GM23338 (cell line): Measurements from ENCODE around the gene DHRSX. TPM values are rescaled to one million over a fixed set of nuclear protein-coding genes. Genes with fewer than 3 reads are reported as not detected.

Experiments
- ATAC-seq: fragments of 200-7000 bp; cut with Tn5 transposase; 3 replicates; pipeline ENCODE4 v1.9.1; 2020
- DNase-seq: peaks from one replicate; pipeline ENCODE4 v3.0.0-alpha.2; 2015; ENCODE audit warnings: low spot score
- H2AFZ ChIP-seq: fragments of 200-600 bp; sonication (generic); 2 replicates; pipeline ENCODE4 v1.8.0; 2016; ENCODE audit warnings: antibody characterized with exemption, mild to moderate bottlenecking, moderate library complexity
- H3F3A ChIP-seq: fragments of 200-600 bp; sonication (generic); replicated peaks from 2 replicates; pipeline ENCODE4 v1.8.0; 2017; ENCODE audit warnings: antibody characterized with exemption, mixed run types, low read depth
- H3K27ac ChIP-seq: fragments of 200-600 bp; sonication (generic); 2 replicates; pipeline ENCODE4 v1.6.1; 2016; ENCODE audit warnings: low read depth
- H3K27me3 ChIP-seq: fragments of 200-600 bp; sonication (generic); 2 replicates; pipeline ENCODE4 v1.8.0; 2016; ENCODE audit warnings: mild to moderate bottlenecking, mixed run types, moderate library complexity; ENCODE audit not compliant: insufficient read depth
- H3K36me3 ChIP-seq: fragments of 200-600 bp; sonication (generic); 2 replicates; pipeline ENCODE4 v1.8.0; 2016; ENCODE audit warnings: mild to moderate bottlenecking; ENCODE audit not compliant: insufficient read depth
- H3K4me1 ChIP-seq: fragments of 200-600 bp; sonication (generic); 2 replicates; pipeline ENCODE4 v1.8.0; 2016; ENCODE audit warnings: mild to moderate bottlenecking, moderate library complexity; ENCODE audit not compliant: insufficient read depth
- H3K4me2 ChIP-seq: fragments of 200-600 bp; sonication (generic); 2 replicates; pipeline ENCODE4 v1.7.1; 2017; ENCODE audit warnings: mixed run types
- H3K4me3 ChIP-seq: fragments of 200-600 bp; sonication (generic); 2 replicates; pipeline ENCODE4 v1.6.1; 2016; ENCODE audit warnings: mixed run types
- H3K79me2 ChIP-seq: fragments of 200-600 bp; sonication (generic); replicated peaks from 2 replicates; pipeline ENCODE4 v1.8.0; 2017; ENCODE audit warnings: mild to moderate bottlenecking; ENCODE audit not compliant: insufficient read depth
- H3K9me2 ChIP-seq: fragments of 200-600 bp; sonication (generic); 2 replicates; pipeline ENCODE4 v1.8.0; 2017; ENCODE audit not compliant: insufficient read depth
- H4K20me1 ChIP-seq: fragments of 200-600 bp; sonication (generic); replicated peaks from 2 replicates; pipeline ENCODE4 v1.8.0; 2017; ENCODE audit warnings: mild to moderate bottlenecking; ENCODE audit not compliant: insufficient read depth
- H3K27ac Mint-ChIP-seq: 2 replicates; pipeline ENCODE4 v1.8.0; 2020; ENCODE audit warnings: inconsistent platforms, mild to moderate bottlenecking, moderate library complexity, mixed read lengths
- H3K27me3 Mint-ChIP-seq: 3 replicates; pipeline ENCODE4 v1.8.0; 2022; ENCODE audit warnings: low read depth, mild to moderate bottlenecking, moderate library complexity, mixed read lengths, inconsistent platforms; ENCODE audit not compliant: insufficient read depth, poor library complexity
- H3K36me3 Mint-ChIP-seq: 3 replicates; pipeline ENCODE4 v1.8.0; 2021; ENCODE audit warnings: low read depth, mild to moderate bottlenecking, inconsistent platforms, moderate library complexity, mixed read lengths
- H3K4me1 Mint-ChIP-seq: 3 replicates; pipeline ENCODE4 v1.8.0; 2020; ENCODE audit warnings: mild to moderate bottlenecking, inconsistent platforms, mixed read lengths
- H3K4me3 Mint-ChIP-seq: 3 replicates; pipeline ENCODE4 v1.8.0; 2021; ENCODE audit warnings: moderate library complexity, mild to moderate bottlenecking, inconsistent platforms, mixed read lengths
- H3K9me3 Mint-ChIP-seq: 3 replicates; pipeline ENCODE4 v1.8.0; 2020; ENCODE audit warnings: moderate library complexity, mild to moderate bottlenecking, inconsistent platforms, mixed read lengths
- CREB1 ChIP-seq: fragments of 250-450 bp; sonication (Bioruptor Pico); IDR thresholded peaks from 2 replicates; pipeline ENCODE4 v1.5.0; 2020; ENCODE audit warnings: low read depth, mild to moderate bottlenecking, moderate library complexity
- EZH2 ChIP-seq: fragments of 200-600 bp; sonication (generic); IDR thresholded peaks from one replicate; pipeline ENCODE4 v1.8.0; 2017; ENCODE audit warnings: antibody characterized with exemption, mild to moderate bottlenecking, low read depth; ENCODE audit not compliant: unreplicated experiment
- EZH2phosphoT487 ChIP-seq: fragments of 200-600 bp; sonication (generic); IDR thresholded peaks from one replicate; pipeline ENCODE4 v1.8.1; 2018; ENCODE audit warnings: antibody characterized with exemption; ENCODE audit not compliant: unreplicated experiment
- JUNB ChIP-seq: IDR thresholded peaks from one replicate; pipeline ENCODE4 v1.6.1; 2016; ENCODE audit warnings: antibody characterized with exemption; ENCODE audit not compliant: unreplicated experiment
- NANOG ChIP-seq: IDR thresholded peaks from 2 replicates; pipeline ENCODE4 v1.6.1; 2016; ENCODE audit warnings: antibody characterized with exemption, borderline replicate concordance
- POLR2AphosphoS5 ChIP-seq: IDR thresholded peaks from 2 replicates; pipeline ENCODE4 v1.6.1; 2016; ENCODE audit warnings: antibody characterized with exemption, low read depth
- STAT1 ChIP-seq: IDR thresholded peaks from one replicate; pipeline ENCODE4 v1.6.1; 2016; ENCODE audit warnings: antibody characterized with exemption; ENCODE audit not compliant: unreplicated experiment
- ZNF114 ChIP-seq: fragments of 250-450 bp; sonication (Bioruptor Pico); IDR thresholded peaks from 2 replicates; pipeline ENCODE4 v1.5.0; 2020; ENCODE audit warnings: mild to moderate bottlenecking, moderate library complexity
- ZNF331 ChIP-seq: fragments of 250-450 bp; sonication (Bioruptor Pico); IDR thresholded peaks from 2 replicates; pipeline ENCODE4 v1.5.0; 2020; ENCODE audit warnings: low read depth, mild to moderate bottlenecking, moderate library complexity
- polyA plus RNA-seq: library from polyadenylated mRNA; unstranded; fragments of >200 nt; fragmentation: Nextera tagmentation; extraction: Ambion mirVana; gene quantifications from 2 replicates; pipeline ENCODE4 v1.2.1, GENCODE V29; 2016
- total RNA-seq: library from RNA; depleted of rRNA; stranded (reverse); fragments of >200 nt; shearing (Covaris generic); gene quantifications from 2 replicates; pipeline ENCODE4 v1.2.3, GENCODE V29; 2014
- TF ChIP-seq, protein P1 (sequence below): IDR thresholded peaks from one replicate; pipeline ENCODE4 v1.6.1; 2018; ENCODE audit warnings: antibody characterized with exemption; ENCODE audit not compliant: unreplicated experiment
- TF ChIP-seq, protein P2 (sequence below), 2 experiments: fragments of 200-600 bp in 1 of 2; sonication (generic) in 1 of 2; conservative IDR thresholded peaks; 2 replicates each; pipeline versions ENCODE4 v1.5.1 to v1.6.1; 2016 to 2017; ENCODE audit warnings: antibody characterized with exemption in 2 of 2, low read depth in 2 of 2, mild to moderate bottlenecking in 2 of 2, moderate library complexity in 1 of 2
- TF ChIP-seq, protein P3 (sequence below): fragments of 250-450 bp; sonication (Bioruptor Pico); IDR thresholded peaks from 2 replicates; pipeline ENCODE4 v1.5.0; 2020; ENCODE audit warnings: mild to moderate bottlenecking, moderate library complexity
- TF ChIP-seq, protein P4 (sequence below): IDR thresholded peaks from 2 replicates; pipeline ENCODE4 v1.6.1; 2016; ENCODE audit warnings: antibody characterized with exemption

DHRSX gene
- total and polyA plus RNA-seq, 2 experiments from 2014 or later: 33.9 to 43.0 TPM

DNA sequence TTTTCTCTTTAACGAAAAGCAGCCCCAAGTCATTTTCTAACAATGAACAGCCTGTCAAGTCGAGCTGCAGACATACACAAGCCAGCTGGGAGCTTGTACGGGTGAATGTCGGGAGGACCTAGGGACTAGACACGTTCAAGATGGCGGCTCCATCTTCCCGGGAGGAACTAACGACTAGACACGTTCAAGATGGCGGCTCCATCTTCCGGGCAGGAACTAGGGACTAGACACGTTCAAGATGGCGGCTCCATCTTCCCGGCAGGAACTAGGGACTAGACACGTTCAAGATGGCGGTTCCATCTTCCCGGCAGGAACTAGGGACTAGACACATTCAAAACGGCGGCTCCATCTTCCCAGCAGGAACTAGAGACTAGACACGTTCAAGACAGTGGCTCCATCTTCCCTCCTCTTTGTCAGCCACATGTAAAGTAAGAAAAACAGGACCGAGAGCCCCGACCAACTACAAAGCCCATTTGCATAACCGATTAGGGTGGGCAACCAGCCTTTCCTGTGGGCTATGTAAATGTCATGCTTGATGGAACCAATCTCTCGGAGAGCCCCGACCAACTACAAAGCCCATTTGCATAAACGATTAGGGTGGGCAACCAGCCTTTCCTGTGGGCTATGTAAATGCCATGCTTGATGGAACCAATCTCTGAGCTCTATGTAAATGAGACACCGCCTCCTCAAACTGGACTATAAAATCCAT is 175.5 kb downstream of the DHRSX start:
- Histone ChIP-seq H3K4me2 (no peak overlapping the region), H4K20me1 (no peaks in the 10 kb centered on the region), H3K79me2 (no peaks in the 10 kb centered on the region; the same call in 1 of the 2 replicates), H2AFZ (no peak overlapping the region), H3F3A (no peaks in the 10 kb centered on the region), H3K4me1 (no peaks in the 10 kb centered on the region), H3K36me3 (no peaks in the 10 kb centered on the region), H3K27me3 (no peaks in the 10 kb centered on the region), H3K27ac (no peak overlapping the region), H3K9me2 (peaks cover 7% of the 10 kb centered on the region; the same call in 1 of the 2 replicates), H3K4me3 (no peak overlapping the region)
- TF ChIP-seq ZNF331 (CRISPR knock-in tag) (no peak), JUNB (no peak), ZNF114 (no peak), POLR2AphosphoS5 (no peak), CREB1 (no peak), STAT1 (no peak), NANOG (no peak), EZH2phosphoT487 (no peak), EZH2 (no peak)
- TF ChIP-seq, protein P1, sequence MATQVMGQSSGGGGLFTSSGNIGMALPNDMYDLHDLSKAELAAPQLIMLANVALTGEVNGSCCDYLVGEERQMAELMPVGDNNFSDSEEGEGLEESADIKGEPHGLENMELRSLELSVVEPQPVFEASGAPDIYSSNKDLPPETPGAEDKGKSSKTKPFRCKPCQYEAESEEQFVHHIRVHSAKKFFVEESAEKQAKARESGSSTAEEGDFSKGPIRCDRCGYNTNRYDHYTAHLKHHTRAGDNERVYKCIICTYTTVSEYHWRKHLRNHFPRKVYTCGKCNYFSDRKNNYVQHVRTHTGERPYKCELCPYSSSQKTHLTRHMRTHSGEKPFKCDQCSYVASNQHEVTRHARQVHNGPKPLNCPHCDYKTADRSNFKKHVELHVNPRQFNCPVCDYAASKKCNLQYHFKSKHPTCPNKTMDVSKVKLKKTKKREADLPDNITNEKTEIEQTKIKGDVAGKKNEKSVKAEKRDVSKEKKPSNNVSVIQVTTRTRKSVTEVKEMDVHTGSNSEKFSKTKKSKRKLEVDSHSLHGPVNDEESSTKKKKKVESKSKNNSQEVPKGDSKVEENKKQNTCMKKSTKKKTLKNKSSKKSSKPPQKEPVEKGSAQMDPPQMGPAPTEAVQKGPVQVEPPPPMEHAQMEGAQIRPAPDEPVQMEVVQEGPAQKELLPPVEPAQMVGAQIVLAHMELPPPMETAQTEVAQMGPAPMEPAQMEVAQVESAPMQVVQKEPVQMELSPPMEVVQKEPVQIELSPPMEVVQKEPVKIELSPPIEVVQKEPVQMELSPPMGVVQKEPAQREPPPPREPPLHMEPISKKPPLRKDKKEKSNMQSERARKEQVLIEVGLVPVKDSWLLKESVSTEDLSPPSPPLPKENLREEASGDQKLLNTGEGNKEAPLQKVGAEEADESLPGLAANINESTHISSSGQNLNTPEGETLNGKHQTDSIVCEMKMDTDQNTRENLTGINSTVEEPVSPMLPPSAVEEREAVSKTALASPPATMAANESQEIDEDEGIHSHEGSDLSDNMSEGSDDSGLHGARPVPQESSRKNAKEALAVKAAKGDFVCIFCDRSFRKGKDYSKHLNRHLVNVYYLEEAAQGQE: no peak
- TF ChIP-seq, protein P2, sequence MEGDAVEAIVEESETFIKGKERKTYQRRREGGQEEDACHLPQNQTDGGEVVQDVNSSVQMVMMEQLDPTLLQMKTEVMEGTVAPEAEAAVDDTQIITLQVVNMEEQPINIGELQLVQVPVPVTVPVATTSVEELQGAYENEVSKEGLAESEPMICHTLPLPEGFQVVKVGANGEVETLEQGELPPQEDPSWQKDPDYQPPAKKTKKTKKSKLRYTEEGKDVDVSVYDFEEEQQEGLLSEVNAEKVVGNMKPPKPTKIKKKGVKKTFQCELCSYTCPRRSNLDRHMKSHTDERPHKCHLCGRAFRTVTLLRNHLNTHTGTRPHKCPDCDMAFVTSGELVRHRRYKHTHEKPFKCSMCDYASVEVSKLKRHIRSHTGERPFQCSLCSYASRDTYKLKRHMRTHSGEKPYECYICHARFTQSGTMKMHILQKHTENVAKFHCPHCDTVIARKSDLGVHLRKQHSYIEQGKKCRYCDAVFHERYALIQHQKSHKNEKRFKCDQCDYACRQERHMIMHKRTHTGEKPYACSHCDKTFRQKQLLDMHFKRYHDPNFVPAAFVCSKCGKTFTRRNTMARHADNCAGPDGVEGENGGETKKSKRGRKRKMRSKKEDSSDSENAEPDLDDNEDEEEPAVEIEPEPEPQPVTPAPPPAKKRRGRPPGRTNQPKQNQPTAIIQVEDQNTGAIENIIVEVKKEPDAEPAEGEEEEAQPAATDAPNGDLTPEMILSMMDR (conservative IDR thresholded peaks at IDR 0.05; ENCODE audit: low read depth in 2 of 2): no peak
- TF ChIP-seq, protein P3, sequence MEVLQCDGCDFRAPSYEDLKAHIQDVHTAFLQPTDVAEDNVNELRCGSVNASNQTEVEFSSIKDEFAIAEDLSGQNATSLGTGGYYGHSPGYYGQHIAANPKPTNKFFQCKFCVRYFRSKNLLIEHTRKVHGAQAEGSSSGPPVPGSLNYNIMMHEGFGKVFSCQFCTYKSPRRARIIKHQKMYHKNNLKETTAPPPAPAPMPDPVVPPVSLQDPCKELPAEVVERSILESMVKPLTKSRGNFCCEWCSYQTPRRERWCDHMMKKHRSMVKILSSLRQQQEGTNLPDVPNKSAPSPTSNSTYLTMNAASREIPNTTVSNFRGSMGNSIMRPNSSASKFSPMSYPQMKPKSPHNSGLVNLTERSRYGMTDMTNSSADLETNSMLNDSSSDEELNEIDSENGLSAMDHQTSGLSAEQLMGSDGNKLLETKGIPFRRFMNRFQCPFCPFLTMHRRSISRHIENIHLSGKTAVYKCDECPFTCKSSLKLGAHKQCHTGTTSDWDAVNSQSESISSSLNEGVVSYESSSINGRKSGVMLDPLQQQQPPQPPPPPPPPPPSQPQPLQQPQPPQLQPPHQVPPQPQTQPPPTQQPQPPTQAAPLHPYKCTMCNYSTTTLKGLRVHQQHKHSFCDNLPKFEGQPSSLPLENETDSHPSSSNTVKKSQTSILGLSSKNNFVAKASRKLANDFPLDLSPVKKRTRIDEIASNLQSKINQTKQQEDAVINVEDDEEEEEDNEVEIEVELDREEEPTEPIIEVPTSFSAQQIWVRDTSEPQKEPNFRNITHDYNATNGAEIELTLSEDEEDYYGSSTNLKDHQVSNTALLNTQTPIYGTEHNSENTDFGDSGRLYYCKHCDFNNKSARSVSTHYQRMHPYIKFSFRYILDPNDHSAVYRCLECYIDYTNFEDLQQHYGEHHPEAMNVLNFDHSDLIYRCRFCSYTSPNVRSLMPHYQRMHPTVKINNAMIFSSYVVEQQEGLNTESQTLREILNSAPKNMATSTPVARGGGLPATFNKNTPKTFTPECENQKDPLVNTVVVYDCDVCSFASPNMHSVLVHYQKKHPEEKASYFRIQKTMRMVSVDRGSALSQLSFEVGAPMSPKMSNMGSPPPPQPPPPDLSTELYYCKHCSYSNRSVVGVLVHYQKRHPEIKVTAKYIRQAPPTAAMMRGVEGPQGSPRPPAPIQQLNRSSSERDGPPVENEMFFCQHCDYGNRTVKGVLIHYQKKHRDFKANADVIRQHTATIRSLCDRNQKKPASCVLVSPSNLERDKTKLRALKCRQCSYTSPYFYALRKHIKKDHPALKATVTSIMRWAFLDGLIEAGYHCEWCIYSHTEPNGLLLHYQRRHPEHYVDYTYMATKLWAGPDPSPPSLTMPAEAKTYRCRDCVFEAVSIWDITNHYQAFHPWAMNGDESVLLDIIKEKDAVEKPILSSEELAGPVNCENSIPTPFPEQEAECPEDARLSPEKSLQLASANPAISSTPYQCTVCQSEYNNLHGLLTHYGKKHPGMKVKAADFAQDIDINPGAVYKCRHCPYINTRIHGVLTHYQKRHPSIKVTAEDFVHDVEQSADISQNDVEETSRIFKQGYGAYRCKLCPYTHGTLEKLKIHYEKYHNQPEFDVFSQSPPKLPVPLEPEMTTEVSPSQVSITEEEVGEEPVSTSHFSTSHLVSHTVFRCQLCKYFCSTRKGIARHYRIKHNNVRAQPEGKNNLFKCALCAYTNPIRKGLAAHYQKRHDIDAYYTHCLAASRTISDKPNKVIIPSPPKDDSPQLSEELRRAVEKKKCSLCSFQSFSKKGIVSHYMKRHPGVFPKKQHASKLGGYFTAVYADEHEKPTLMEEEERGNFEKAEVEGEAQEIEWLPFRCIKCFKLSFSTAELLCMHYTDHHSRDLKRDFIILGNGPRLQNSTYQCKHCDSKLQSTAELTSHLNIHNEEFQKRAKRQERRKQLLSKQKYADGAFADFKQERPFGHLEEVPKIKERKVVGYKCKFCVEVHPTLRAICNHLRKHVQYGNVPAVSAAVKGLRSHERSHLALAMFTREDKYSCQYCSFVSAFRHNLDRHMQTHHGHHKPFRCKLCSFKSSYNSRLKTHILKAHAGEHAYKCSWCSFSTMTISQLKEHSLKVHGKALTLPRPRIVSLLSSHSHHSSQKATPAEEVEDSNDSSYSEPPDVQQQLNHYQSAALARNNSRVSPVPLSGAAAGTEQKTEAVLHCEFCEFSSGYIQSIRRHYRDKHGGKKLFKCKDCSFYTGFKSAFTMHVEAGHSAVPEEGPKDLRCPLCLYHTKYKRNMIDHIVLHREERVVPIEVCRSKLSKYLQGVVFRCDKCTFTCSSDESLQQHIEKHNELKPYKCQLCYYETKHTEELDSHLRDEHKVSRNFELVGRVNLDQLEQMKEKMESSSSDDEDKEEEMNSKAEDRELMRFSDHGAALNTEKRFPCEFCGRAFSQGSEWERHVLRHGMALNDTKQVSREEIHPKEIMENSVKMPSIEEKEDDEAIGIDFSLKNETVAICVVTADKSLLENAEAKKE (CRISPR knock-in tag): no peak
- TF ChIP-seq, protein P4, sequence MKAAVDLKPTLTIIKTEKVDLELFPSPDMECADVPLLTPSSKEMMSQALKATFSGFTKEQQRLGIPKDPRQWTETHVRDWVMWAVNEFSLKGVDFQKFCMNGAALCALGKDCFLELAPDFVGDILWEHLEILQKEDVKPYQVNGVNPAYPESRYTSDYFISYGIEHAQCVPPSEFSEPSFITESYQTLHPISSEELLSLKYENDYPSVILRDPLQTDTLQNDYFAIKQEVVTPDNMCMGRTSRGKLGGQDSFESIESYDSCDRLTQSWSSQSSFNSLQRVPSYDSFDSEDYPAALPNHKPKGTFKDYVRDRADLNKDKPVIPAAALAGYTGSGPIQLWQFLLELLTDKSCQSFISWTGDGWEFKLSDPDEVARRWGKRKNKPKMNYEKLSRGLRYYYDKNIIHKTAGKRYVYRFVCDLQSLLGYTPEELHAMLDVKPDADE: no peak
- Mint-ChIP-seq H3K4me3 (no peak overlapping the region), H3K4me1 (no peaks in the 10 kb centered on the region; the same call in 2 of the 3 replicates), H3K9me3 (peaks cover 7% of the 10 kb centered on the region; the same call in 2 of the 3 replicates), H3K36me3 (peaks cover 25% of the 10 kb centered on the region), H3K27me3 (peaks cover 17% of the 10 kb centered on the region), H3K27ac (no peak overlapping the region)
- DNase-seq: no peak
- ATAC-seq: no peak
